OCI-M1 (cell line): ENCODE measurements around the gene ADCY6.
A peak's percentile ranks its signal among the peaks of the same experiment; 100 is the strongest.
"Not testable (repeated sequence)": the region's sequence is repeated elsewhere in the genome, so short reads cannot be mapped to it uniquely, and the experiment has no call there.

ENCODE experiments used
- DNase-seq: peaks from one replicate; lab custom pipeline; 2025; lab: John Stamatoyannopoulos, UW

Gene ADCY6

DNA sequence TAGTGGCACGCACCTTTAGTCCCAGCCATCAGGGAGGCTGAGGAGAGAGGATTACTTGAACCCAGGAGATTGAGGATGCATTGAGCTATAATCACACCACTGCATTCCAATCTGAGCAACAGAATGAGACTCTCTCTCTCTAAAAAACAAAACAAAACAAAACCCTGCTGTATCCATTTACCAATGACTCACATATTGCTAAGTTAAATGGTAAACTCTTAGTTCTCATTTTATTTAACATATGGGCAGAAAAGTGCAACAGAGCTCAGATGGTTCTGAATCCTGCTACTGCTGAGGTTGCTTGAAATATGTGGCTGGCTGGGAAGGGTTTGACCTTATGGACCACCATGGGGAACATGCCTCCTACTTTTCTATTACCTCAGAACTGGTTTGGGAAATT lies 38.7 kb downstream of the ADCY6 start:
- no peak for DNase-seq

DNA sequence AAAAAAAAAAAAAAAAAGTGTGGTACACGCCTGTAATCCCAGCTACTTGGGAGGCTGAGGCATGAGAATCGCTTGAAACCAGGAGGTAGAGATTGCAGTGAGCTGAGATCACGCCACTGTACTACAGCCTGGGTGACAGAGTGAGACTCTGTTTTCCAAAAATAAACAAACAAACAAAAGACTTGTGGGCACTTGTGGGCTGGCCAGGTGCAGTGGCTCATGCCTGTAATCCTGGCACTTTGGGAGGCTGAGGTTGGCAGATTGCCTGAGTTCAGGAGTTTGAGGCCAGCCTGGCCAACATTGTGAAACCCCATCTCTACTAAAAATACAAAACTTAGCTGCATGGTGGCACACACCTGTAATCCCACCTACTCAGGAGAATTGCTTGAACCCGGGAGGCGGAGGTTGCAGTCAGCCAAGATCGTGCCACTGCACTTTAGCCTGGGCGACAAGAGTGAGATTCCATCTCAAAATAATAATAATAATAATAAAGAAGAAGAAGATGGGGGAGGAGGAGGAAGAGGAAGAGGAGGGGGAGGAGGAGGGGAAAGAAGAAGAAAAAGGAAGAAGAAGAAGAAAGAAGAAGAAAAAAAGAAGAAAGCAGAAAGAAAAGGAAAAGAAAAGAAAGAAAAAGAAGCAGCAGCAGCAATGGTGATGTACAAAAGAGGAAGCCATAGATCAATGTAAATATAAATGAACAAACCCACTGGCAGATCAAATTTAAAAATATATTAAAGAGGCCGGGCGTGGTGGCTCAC lies 44.5 kb downstream of the ADCY6 start:
- no peak for DNase-seq

GRCh38 chr12:48739618-48740269 lies 49.1 kb downstream of the ADCY6 start:
- peak; percentile 64 for DNase-seq

GRCh38 chr12:48736456-48736855 lies 52.4 kb downstream of the ADCY6 start:
- no peak for DNase-seq

DNA sequence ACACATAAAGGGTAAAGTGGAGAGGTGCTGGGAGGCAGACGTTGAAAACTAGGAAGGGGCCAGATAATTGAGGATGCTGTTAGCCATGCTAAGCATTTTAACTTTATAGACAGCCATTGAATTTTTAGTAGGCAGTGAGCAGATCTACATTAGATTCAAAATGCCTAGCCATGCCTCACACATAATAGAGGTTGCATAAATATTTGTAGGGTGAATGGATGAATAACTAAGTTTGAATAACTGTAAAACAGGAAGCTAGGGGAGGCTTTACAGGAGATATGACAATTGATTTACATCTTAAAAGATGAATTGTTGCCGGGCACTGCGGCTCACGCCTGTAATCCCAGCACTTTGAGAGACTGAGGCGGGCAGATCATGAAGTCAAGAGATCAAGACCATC lies 60.1 kb downstream of the ADCY6 start:
- DNase-seq = no peak

GRCh38 chr12:48720737-48721136 lies 68.2 kb downstream of the ADCY6 start:
- DNase-seq = not testable (repeated sequence)

- DNase-seq = not testable (repeated sequence)
These were observed 68.7 kb downstream of the ADCY6 start for GRCh38 chr12:48720171-48720570.

DNA sequence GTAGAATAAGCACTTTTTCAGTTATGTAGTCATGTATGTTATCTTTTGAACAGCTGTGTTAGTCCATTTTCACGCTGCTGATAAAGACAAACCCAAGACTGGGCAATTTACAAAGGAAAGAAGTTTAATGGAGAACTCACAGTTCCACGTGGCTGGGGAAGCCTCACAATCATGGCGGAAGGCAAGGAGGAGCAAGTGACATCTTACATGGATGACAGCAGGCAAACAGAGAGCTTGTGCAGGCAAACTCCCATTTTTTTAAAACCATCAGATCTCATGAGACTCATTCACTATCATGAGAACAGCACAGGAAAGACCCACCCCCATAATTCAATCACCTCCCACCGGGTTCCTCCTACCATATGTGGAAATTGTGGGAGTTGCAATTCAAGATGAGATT lies 69.9 kb downstream of the ADCY6 start:
- not testable (repeated sequence) for DNase-seq

DNA sequence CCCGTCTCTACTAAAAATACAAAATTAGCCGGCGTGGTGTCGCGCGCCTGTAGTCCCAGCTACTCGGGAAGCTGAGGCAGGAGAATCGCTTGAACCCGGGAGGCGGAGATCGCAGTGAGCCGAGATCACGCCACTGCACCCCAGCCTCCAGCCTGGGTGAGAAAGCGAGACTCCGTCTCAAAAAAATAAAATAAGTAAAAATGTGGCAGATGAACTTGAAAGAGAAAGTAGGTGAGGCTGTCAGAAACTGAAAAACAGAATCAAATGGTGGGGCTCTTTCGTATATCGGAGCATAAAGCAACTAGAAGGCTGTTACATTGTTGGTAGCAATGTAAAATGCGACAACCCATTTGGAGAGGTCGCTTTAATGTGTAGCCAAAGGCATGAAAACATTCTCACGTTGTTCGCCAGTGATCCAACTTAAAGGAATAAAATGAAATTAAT lies 71.6 kb downstream of the ADCY6 start:
- DNase-seq = peak; percentile 63

- peak; percentile 100 for DNase-seq
These were observed 72.2 kb downstream of the ADCY6 start, which contains the start of gene CCNT1 for GRCh38 chr12:48716493-48717251. TSS of gene CCNT1 (minus strand) at chr12:48716707. CDS start at chr12:48716675, 32 bp downstream.
